Measurements from ENCODE around the gene LCN1. TPM values are rescaled to one million over a fixed set of nuclear protein-coding genes. Genes with fewer than 3 reads are reported as not detected.

The LCN1 gene
- total and polyA plus RNA-seq, 2 of the 8 experiments (the other 6 are each of a cell fraction or from before 2014, with no cell fraction given) = not detected

GRCh38 chr9:135500525-135501260 lies 20.5 kb upstream of the LCN1 start, which contains the start of gene MRPS2 (continued):
- TF ChIP-seq SP2 (IDR thresholded peaks at IDR 0.05; ENCODE audit: low read length) = peak; percentile 56
- no peak for TF ChIP-seq ATF2 (IDR thresholded peaks at IDR 0.05; ENCODE audit: low read length)
- peak; percentile 33 for TF ChIP-seq E2F6 (IDR thresholded peaks at IDR 0.05)
- TF ChIP-seq GABPA (IDR thresholded peaks at IDR 0.05; ENCODE audit: borderline replicate concordance, insufficient read depth, low read length) = no peak
- no peak for TF ChIP-seq SIX5 (IDR thresholded peaks at IDR 0.05; ENCODE audit: low read depth, low read length)
- TF ChIP-seq GTF2F1 (IDR thresholded peaks at IDR 0.05; ENCODE audit: borderline replicate concordance, low read depth, low read length) = 0 out of 2 replicates have a peak, but pooled peaks have one; percentile 45
- peak; percentile 64 for TF ChIP-seq TBP (IDR thresholded peaks at IDR 0.05; ENCODE audit: low read depth, low read length)
- peak in 1 of 2 experiments; percentile 76; a peak in 1 of 4 replicates for TF ChIP-seq SIN3A (conservative IDR thresholded peaks at IDR 0.05 in 1 of 2, IDR thresholded peaks at IDR 0.05 in 1 of 2; ENCODE audit: low read depth in 1 of 2, low read length in 2 of 2)
- TF ChIP-seq, protein P1, sequence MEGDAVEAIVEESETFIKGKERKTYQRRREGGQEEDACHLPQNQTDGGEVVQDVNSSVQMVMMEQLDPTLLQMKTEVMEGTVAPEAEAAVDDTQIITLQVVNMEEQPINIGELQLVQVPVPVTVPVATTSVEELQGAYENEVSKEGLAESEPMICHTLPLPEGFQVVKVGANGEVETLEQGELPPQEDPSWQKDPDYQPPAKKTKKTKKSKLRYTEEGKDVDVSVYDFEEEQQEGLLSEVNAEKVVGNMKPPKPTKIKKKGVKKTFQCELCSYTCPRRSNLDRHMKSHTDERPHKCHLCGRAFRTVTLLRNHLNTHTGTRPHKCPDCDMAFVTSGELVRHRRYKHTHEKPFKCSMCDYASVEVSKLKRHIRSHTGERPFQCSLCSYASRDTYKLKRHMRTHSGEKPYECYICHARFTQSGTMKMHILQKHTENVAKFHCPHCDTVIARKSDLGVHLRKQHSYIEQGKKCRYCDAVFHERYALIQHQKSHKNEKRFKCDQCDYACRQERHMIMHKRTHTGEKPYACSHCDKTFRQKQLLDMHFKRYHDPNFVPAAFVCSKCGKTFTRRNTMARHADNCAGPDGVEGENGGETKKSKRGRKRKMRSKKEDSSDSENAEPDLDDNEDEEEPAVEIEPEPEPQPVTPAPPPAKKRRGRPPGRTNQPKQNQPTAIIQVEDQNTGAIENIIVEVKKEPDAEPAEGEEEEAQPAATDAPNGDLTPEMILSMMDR (IDR thresholded peaks at IDR 0.05; ENCODE audit: control extremely low read depth in 1 of 3, insufficient read depth in 1 of 3, low read depth in 1 of 3, low read length in 3 of 3) = peak in 2 of 3 experiments; percentile 85 to 87; a peak in 3 of 4 replicates
- TF ChIP-seq CEBPB (IDR thresholded peaks at IDR 0.05; ENCODE audit: low read depth, low read length) = no peak
- no peak for TF ChIP-seq ATF3 (IDR thresholded peaks at IDR 0.05; ENCODE audit: insufficient read depth, low read depth, low read length)
- TF ChIP-seq KDM4A (IDR thresholded peaks at IDR 0.05; ENCODE audit: low read depth, low read length, severe bottlenecking) = peak; percentile 57
- TF ChIP-seq RBBP5 (IDR thresholded peaks at IDR 0.05; ENCODE audit: borderline replicate concordance, low read depth, low read length) = 0 out of 2 replicates have a peak, but pooled peaks have one; percentile 47
- peak; percentile 89 for TF ChIP-seq YY1 (IDR thresholded peaks at IDR 0.05; ENCODE audit: low read depth, low read length)
- TF ChIP-seq EZH2 (IDR thresholded peaks at IDR 0.05; ENCODE audit: low read depth, low read length, severe bottlenecking) = no peak

All from H1 (cell line).